Skeletal muscle tissue (tissue), 4 donors: Measurements from ENCODE around the gene MICAL2. TPM values are rescaled to one million over a fixed set of nuclear protein-coding genes. Genes with fewer than 3 reads are reported as not detected.
A peak's percentile ranks its signal among the peaks of the same experiment; 100 is the strongest.

Experiments
- H3K27ac ChIP-seq: one replicate; pipeline ENCODE4 v1.7.0; 2013; ENCODE audit warnings: mild to moderate bottlenecking, low read depth, low read length, inconsistent platforms
- H3K27me3 ChIP-seq, 3 donors: one replicate each; pipeline ENCODE4 v1.7.0; 2013; ENCODE audit warnings: low read length in 3 of 3; ENCODE audit not compliant: control insufficient read depth in 3 of 3, insufficient read depth in 3 of 3
- H3K36me3 ChIP-seq, 3 donors: one replicate each; pipeline ENCODE4 v1.7.0; 2013; ENCODE audit warnings: low read length in 3 of 3; ENCODE audit not compliant: control insufficient read depth in 3 of 3, insufficient read depth in 3 of 3
- H3K4me1 ChIP-seq, 3 donors: one replicate each; pipeline ENCODE4 v1.7.0; 2013; ENCODE audit warnings: low read length in 3 of 3, mild to moderate bottlenecking in 3 of 3; ENCODE audit not compliant: control insufficient read depth in 3 of 3, insufficient read depth in 3 of 3
- H3K4me3 ChIP-seq, 3 donors: one replicate each; pipeline ENCODE4 v1.7.0; 2013; ENCODE audit warnings: low read length in 3 of 3
- H3K9ac ChIP-seq, 3 donors: one replicate each; pipeline ENCODE4 v1.7.0; 2013; ENCODE audit warnings: low read length in 3 of 3, mild to moderate bottlenecking in 3 of 3, moderate library complexity in 2 of 3, low read depth in 1 of 3
- H3K9me3 ChIP-seq, 3 donors: one replicate each; pipeline ENCODE4 v1.7.0; 2013; ENCODE audit warnings: low read length in 3 of 3; ENCODE audit not compliant: control insufficient read depth in 3 of 3
- total RNA-seq: library from RNA; depleted of rRNA; stranded (reverse); fragments of >200 nt; gene quantifications from one replicate; pipeline ENCODE4 v1.2.3, GENCODE V29; 2014
- donor health status: Osteomylitis.

Gene MICAL2, protein sequence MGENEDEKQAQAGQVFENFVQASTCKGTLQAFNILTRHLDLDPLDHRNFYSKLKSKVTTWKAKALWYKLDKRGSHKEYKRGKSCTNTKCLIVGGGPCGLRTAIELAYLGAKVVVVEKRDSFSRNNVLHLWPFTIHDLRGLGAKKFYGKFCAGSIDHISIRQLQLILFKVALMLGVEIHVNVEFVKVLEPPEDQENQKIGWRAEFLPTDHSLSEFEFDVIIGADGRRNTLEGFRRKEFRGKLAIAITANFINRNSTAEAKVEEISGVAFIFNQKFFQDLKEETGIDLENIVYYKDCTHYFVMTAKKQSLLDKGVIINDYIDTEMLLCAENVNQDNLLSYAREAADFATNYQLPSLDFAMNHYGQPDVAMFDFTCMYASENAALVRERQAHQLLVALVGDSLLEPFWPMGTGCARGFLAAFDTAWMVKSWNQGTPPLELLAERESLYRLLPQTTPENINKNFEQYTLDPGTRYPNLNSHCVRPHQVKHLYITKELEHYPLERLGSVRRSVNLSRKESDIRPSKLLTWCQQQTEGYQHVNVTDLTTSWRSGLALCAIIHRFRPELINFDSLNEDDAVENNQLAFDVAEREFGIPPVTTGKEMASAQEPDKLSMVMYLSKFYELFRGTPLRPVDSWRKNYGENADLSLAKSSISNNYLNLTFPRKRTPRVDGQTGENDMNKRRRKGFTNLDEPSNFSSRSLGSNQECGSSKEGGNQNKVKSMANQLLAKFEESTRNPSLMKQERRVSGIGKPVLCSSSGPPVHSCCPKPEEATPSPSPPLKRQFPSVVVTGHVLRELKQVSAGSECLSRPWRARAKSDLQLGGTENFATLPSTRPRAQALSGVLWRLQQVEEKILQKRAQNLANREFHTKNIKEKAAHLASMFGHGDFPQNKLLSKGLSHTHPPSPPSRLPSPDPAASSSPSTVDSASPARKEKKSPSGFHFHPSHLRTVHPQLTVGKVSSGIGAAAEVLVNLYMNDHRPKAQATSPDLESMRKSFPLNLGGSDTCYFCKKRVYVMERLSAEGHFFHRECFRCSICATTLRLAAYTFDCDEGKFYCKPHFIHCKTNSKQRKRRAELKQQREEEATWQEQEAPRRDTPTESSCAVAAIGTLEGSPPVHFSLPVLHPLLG
- total RNA-seq: 35.5 TPM

- Histone ChIP-seq H3K4me1 (peaks cover 15 to 31% (median 18%) of the 10 kb centered on the region in 3 donors), H3K9ac (peak within 1 kb of the TSS; percentile 57 to 86 (median 83)), H3K9me3 (no peaks in the 10 kb centered on the region), H3K4me3 (peak within 1 kb of the TSS; percentile 72 to 87 (median 79)), H3K27me3 (no peaks in the 10 kb centered on the region), H3K27ac (peak within 1 kb of the TSS; percentile 37), H3K36me3 (no peaks in the 10 kb centered on the region)
Measured at GRCh38 chr11:12110201-12110713, at the start of gene MICAL2. Gene MICAL2 (plus strand): TSS chr11:12110590. CDS start chr11:12162156, 51,566 bp downstream.

GRCh38 chr11:12061851-12062560, 48.4 kb upstream of the MICAL2 start:
- Histone ChIP-seq H3K36me3 (no peaks in the 10 kb centered on the region), H3K9ac (no peak overlapping the region), H3K27ac (no peak overlapping the region), H3K4me3 (no peak overlapping the region), H3K4me1 (peaks cover 6 to 9% (median 8%) of the 10 kb centered on the region in 3 donors), H3K27me3 (peaks cover 0 to 4% (median 0%) of the 10 kb centered on the region in 3 donors), H3K9me3 (no peaks in the 10 kb centered on the region)

GRCh38 chr11:12063251-12063650, 47.1 kb upstream of the MICAL2 start:
- Histone ChIP-seq H3K4me3 (no peak overlapping the region), H3K36me3 (no peaks in the 10 kb centered on the region), H3K9me3 (no peaks in the 10 kb centered on the region), H3K27ac (no peak overlapping the region), H3K27me3 (peaks cover 0 to 4% (median 0%) of the 10 kb centered on the region in 3 donors), H3K4me1 (peaks cover 16 to 19% (median 17%) of the 10 kb centered on the region in 3 donors), H3K9ac (no peak overlapping the region)

DNA sequence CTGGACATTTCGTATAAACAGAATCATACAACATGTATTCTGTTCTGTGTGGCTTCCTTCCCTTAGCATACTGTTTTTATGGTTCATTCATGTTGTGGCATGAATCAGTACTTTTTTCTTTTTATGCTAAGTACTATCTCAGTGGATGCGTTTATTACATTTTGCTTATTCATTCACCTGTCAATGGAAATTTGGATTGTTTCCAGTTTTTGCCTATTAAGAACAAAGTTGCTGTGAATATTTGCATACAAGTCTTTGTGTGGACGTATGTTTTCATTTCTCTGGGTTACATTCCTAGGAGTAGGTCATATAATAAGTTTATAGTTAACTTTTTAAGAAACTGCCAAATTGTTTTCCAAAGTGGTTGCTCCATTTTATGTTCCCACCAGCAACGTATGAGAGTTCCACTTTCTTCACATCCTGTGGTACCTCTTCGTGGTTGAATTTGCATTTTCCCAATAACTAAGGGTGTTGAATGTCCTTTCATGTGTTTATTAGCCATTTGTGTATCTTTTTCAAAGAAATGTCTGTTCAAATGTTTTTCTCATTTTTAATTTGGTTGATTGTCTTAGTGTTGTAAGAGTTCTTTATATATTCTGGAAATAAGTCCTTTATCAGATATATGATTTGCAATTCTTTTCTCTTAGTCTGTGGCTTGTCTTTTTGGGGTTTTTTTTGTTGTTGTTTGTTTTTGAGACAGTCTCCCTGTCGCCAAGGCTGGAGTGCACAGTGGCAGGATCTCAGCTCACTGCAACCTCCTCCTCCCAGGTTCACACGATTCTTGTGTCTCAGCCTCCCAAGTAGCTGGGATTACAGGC, 46.0 kb upstream of the MICAL2 start:
- no peaks in the 10 kb centered on the region for H3K9me3 ChIP-seq
- peaks cover 0 to 4% (median 0%) of the 10 kb centered on the region in 3 donors for H3K27me3 ChIP-seq
- H3K9ac ChIP-seq: no peak overlapping the region
- no peak overlapping the region for H3K4me3 ChIP-seq
- H3K36me3 ChIP-seq: no peaks in the 10 kb centered on the region
- peaks cover 16 to 20% (median 17%) of the 10 kb centered on the region in 3 donors for H3K4me1 ChIP-seq
- H3K27ac ChIP-seq: no peak overlapping the region

- Histone ChIP-seq H3K9me3 (no peaks in the 10 kb centered on the region), H3K4me3 (no peak overlapping the region), H3K36me3 (no peaks in the 10 kb centered on the region), H3K9ac (no peak overlapping the region), H3K27me3 (peaks cover 0 to 4% (median 0%) of the 10 kb centered on the region in 3 donors), H3K27ac (no peak overlapping the region), H3K4me1 (peaks cover 16 to 20% (median 17%) of the 10 kb centered on the region in 3 donors)
Measured at GRCh38 chr11:12064954-12065280, 45.5 kb upstream of the MICAL2 start.

DNA sequence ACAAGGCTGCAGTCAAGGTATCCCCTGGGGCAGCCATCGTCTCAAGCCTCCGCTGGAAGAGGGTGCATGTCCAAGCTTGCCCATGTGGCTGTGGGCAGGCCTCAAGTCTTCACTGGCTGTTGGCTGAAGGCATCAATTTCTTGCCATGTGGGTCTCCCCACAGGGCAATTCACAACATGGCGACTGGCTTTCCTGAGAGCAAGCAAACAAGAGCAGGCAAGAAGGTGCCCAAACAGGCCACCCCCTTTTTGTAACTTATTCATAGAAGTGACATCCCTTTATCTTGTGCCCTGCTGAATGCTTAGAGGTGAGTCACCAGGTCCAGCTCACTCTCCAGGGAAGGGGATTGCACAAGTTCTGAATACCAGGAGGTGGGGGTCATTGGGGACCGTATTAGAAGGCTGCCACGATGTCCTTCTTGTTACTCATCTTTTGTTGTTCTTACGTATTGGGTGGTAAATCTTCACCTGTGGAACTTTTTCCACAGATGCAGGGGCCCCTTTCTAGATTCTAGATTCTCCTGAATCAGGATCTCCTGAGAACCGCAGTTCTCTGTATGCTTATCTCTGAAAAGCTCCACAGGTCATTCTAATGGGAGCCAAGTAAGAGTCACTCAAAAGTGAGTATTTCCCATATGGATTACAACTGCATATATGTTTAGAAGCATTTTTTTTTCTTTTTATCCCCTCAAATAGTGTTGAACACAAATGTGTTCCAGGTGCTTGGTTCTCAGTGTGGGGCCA, 44.2 kb upstream of the MICAL2 start:
- no peak overlapping the region for H3K4me3 ChIP-seq
- H3K9ac ChIP-seq: peak overlapping the region in 1 of 3 donors; percentile 38
- no peaks in the 10 kb centered on the region for H3K9me3 ChIP-seq
- peak overlapping the region; percentile 76 for H3K27ac ChIP-seq
- H3K27me3 ChIP-seq: peaks cover 0 to 7% (median 0%) of the 10 kb centered on the region in 3 donors
- peaks cover 20 to 28% (median 22%) of the 10 kb centered on the region in 3 donors for H3K4me1 ChIP-seq
- H3K36me3 ChIP-seq: no peaks in the 10 kb centered on the region

- Histone ChIP-seq H3K27ac (peak overlapping the region; percentile 76), H3K27me3 (peaks cover 0 to 5% (median 0%) of the 10 kb centered on the region in 3 donors), H3K36me3 (no peaks in the 10 kb centered on the region), H3K9me3 (no peaks in the 10 kb centered on the region), H3K4me1 (peaks cover 20 to 28% (median 23%) of the 10 kb centered on the region in 3 donors), H3K4me3 (no peak overlapping the region), H3K9ac (peak overlapping the region in 1 of 3 donors; percentile 51)
Measured at GRCh38 chr11:12066799-12067508, 43.4 kb upstream of the MICAL2 start.

GRCh38 chr11:12067796-12068357, 42.5 kb upstream of the MICAL2 start:
- H3K9me3 ChIP-seq: no peaks in the 10 kb centered on the region

More at GRCh38 chr11:12067796-12068357, 42.5 kb upstream of the MICAL2 start:
- Histone ChIP-seq H3K36me3 (no peaks in the 10 kb centered on the region), H3K4me3 (no peak overlapping the region), H3K27ac (no peak overlapping the region), H3K9ac (peak overlapping the region in 1 of 3 donors; percentile 33), H3K4me1 (peaks cover 20 to 28% (median 23%) of the 10 kb centered on the region in 3 donors), H3K27me3 (peaks cover 0 to 7% (median 0%) of the 10 kb centered on the region in 3 donors)
